ENCODE measurements around the gene ASCC1.
"Not testable (repeated sequence)": the region's sequence is repeated elsewhere in the genome, so short reads cannot be mapped to it uniquely, and the experiment has no call there.

DNA sequence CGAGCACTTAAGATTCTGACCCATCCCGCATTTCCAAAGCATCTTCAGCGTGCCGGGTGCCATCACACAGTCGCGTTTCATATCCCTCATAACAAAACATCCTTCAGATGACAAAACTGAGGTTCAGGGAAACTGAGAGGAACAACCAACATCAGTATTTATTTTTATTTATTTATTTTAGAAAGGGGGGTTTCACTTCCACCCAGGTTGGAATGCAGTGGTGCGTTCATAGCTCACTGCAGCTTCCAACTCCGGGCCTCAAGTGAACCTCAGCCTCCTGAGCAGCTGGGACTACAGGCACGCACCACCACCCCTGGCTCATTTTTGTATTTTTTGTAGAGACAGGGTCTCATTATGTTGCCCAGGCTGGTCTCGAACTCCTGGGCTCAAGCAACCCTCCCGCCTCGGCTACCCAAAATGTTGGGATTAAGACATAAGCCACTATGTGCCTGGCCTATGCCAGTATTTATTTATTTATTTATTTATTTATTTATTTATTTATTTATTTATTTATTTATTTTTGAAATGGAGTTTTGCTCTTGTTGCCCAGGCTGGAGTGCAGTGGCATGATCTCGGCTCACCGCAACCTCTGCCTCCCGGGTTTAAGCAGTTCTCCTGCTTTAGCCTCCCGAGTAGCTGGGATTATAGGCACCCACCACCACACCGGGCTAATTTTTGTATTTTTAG is 33.2 kb upstream of the ASCC1 start:
- TF ChIP-seq, protein P1, sequence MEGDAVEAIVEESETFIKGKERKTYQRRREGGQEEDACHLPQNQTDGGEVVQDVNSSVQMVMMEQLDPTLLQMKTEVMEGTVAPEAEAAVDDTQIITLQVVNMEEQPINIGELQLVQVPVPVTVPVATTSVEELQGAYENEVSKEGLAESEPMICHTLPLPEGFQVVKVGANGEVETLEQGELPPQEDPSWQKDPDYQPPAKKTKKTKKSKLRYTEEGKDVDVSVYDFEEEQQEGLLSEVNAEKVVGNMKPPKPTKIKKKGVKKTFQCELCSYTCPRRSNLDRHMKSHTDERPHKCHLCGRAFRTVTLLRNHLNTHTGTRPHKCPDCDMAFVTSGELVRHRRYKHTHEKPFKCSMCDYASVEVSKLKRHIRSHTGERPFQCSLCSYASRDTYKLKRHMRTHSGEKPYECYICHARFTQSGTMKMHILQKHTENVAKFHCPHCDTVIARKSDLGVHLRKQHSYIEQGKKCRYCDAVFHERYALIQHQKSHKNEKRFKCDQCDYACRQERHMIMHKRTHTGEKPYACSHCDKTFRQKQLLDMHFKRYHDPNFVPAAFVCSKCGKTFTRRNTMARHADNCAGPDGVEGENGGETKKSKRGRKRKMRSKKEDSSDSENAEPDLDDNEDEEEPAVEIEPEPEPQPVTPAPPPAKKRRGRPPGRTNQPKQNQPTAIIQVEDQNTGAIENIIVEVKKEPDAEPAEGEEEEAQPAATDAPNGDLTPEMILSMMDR (IDR thresholded peaks at IDR 0.05; ENCODE audit: borderline replicate concordance, extremely low read depth, low read length, poor library complexity, severe bottlenecking), result not testable (repeated sequence)
- not testable (repeated sequence) for TF ChIP-seq EZH2 (IDR thresholded peaks at IDR 0.05; ENCODE audit: borderline replicate concordance, low read depth, low read length, severe bottlenecking)

Data from DND-41 (cell line).